H9 (cell line): ENCODE data around the gene PACSIN3. TPM values are rescaled to one million over a fixed set of nuclear protein-coding genes. Genes with fewer than 3 reads are reported as not detected.
A peak's percentile ranks its signal among the peaks of the same experiment; 100 is the strongest.

Experiments
- DNase-seq: peaks from one replicate; pipeline ENCODE4 v3.0.0-alpha.2; 2017
- H2AFZ ChIP-seq: one replicate; pipeline ENCODE4 v1.6.1; 2013; ENCODE audit warnings: mild to moderate bottlenecking, low read length, control low read depth, moderate library complexity
- H2AK5ac ChIP-seq: 2 replicates; pipeline ENCODE4 v1.6.1; 2013; ENCODE audit warnings: low read length, control low read depth, mixed read lengths; ENCODE audit not compliant: insufficient read length
- H2BK120ac ChIP-seq: one replicate; pipeline ENCODE4 v1.6.1; 2013; ENCODE audit warnings: low read depth, mild to moderate bottlenecking, low read length, control low read depth, inconsistent platforms; ENCODE audit not compliant: poor library complexity, severe bottlenecking
- H2BK12ac ChIP-seq: 2 replicates; pipeline ENCODE4 v1.6.1; 2013; ENCODE audit warnings: low read length, control low read depth, mixed read lengths, low read depth; ENCODE audit not compliant: insufficient read length
- H2BK15ac ChIP-seq: 2 replicates; pipeline ENCODE4 v1.6.1; 2013; ENCODE audit warnings: low read depth, low read length, control low read depth
- H2BK20ac ChIP-seq: one replicate; pipeline ENCODE4 v1.6.1; 2013; ENCODE audit warnings: low read depth, mild to moderate bottlenecking, low read length, control low read depth, inconsistent platforms; ENCODE audit not compliant: poor library complexity, severe bottlenecking
- H2BK5ac ChIP-seq: 2 replicates; pipeline ENCODE4 v1.6.1; 2013; ENCODE audit warnings: low read length, control low read depth, mixed read lengths; ENCODE audit not compliant: insufficient read length
- H3K14ac ChIP-seq: 2 replicates; pipeline ENCODE4 v1.6.1; 2013; ENCODE audit warnings: low read length, control low read depth; ENCODE audit not compliant: insufficient read depth
- H3K18ac ChIP-seq: 2 replicates; pipeline ENCODE4 v1.6.1; 2013; ENCODE audit warnings: low read depth, mild to moderate bottlenecking, mixed read lengths, low read length, control low read depth; ENCODE audit not compliant: insufficient read length
- H3K23ac ChIP-seq: 2 replicates; pipeline ENCODE4 v1.6.1; 2013; ENCODE audit warnings: low read length, control low read depth, mixed read lengths, low read depth; ENCODE audit not compliant: insufficient read length
- H3K23me2 ChIP-seq: 2 replicates; pipeline ENCODE4 v1.6.1; 2013; ENCODE audit warnings: low read depth, mild to moderate bottlenecking, mixed read lengths, low read length, control low read depth; ENCODE audit not compliant: insufficient read length, poor library complexity, severe bottlenecking
- H3K27ac ChIP-seq: 2 replicates; pipeline ENCODE4 v1.5.1; 2013; ENCODE audit warnings: low read length, control low read depth, mixed read lengths, low read depth; ENCODE audit not compliant: insufficient read length
- H3K27me3 ChIP-seq: 2 replicates; pipeline ENCODE4 v1.6.1; 2013; ENCODE audit warnings: low read length, control low read depth, inconsistent platforms; ENCODE audit not compliant: insufficient read depth
- H3K4ac ChIP-seq: 2 replicates; pipeline ENCODE4 v1.6.1; 2013; ENCODE audit warnings: low read depth, mild to moderate bottlenecking, control low read depth, inconsistent platforms, low read length, moderate library complexity
- H3K4me1 ChIP-seq: 2 replicates; pipeline ENCODE4 v1.6.1; 2013; ENCODE audit warnings: low read length, control low read depth, inconsistent platforms; ENCODE audit not compliant: insufficient read depth
- H3K4me2 ChIP-seq: 2 replicates; pipeline ENCODE4 v1.6.1; 2013; ENCODE audit warnings: low read length, control low read depth, mixed read lengths; ENCODE audit not compliant: insufficient read length, insufficient read depth
- H3K56ac ChIP-seq: 2 replicates; pipeline ENCODE4 v1.6.1; 2013; ENCODE audit warnings: low read depth, mild to moderate bottlenecking, mixed read lengths, low read length, control low read depth; ENCODE audit not compliant: insufficient read length
- H3K79me1 ChIP-seq: 2 replicates; pipeline ENCODE4 v1.6.1; 2013; ENCODE audit warnings: low read depth, mild to moderate bottlenecking, moderate library complexity, low read length, control low read depth, inconsistent platforms; ENCODE audit not compliant: insufficient read depth, poor library complexity, severe bottlenecking
- H3K79me2 ChIP-seq: 2 replicates; pipeline ENCODE4 v1.6.1; 2013; ENCODE audit warnings: low read length, control low read depth, inconsistent platforms; ENCODE audit not compliant: insufficient read depth
- H3K9ac ChIP-seq: 2 replicates; pipeline ENCODE4 v1.6.1; 2013; ENCODE audit warnings: low read length, control low read depth, mixed read lengths; ENCODE audit not compliant: insufficient read length; ENCODE audit errors: extremely low read depth
- H3K9me3 ChIP-seq: one replicate; pipeline ENCODE4 v1.6.1; 2013; ENCODE audit warnings: low read depth, low read length, inconsistent platforms; ENCODE audit not compliant: control insufficient read depth
- H3T11ph ChIP-seq: one replicate; pipeline ENCODE4 v1.6.1; 2013; ENCODE audit warnings: mild to moderate bottlenecking, low read length, control low read depth, inconsistent platforms
- H4K20me1 ChIP-seq: one replicate; pipeline ENCODE4 v1.6.1; 2013; ENCODE audit not compliant: control insufficient read depth, insufficient read length, insufficient read depth
- H4K5ac ChIP-seq: 2 replicates; pipeline ENCODE4 v1.6.1; 2013; ENCODE audit warnings: low read depth, mild to moderate bottlenecking, mixed read lengths, low read length, control low read depth; ENCODE audit not compliant: insufficient read length
- H4K8ac ChIP-seq: replicated peaks from 2 replicates; pipeline ENCODE4 v1.6.1; 2013; ENCODE audit warnings: low read length, control low read depth, mixed read lengths, low read depth; ENCODE audit not compliant: insufficient read length
- H4K91ac ChIP-seq: 2 replicates; pipeline ENCODE4 v1.6.1; 2013; ENCODE audit warnings: low read depth, mild to moderate bottlenecking, moderate library complexity, mixed read lengths, low read length, control low read depth; ENCODE audit not compliant: insufficient read length
- H3K27ac Mint-ChIP-seq, 3 experiments: 2 replicates in 2 of 3; 3 replicates in 1 of 3; pipeline ENCODE4 v1.8.0; 2020 to 2021; ENCODE audit warnings: mixed read lengths in 3 of 3, mild to moderate bottlenecking in 1 of 3, moderate library complexity in 1 of 3
- H3K27me3 Mint-ChIP-seq: 2 replicates; pipeline ENCODE4 v1.8.0; 2021; ENCODE audit warnings: low read depth, mild to moderate bottlenecking, moderate library complexity, mixed read lengths
- H3K36me3 Mint-ChIP-seq, 3 experiments: 2 replicates in 2 of 3; 3 replicates in 1 of 3; pipeline ENCODE4 v1.8.0; 2020 to 2021; ENCODE audit warnings: low read depth in 3 of 3, mixed read lengths in 3 of 3; ENCODE audit not compliant: insufficient read depth in 1 of 3
- H3K4me1 Mint-ChIP-seq, 2 experiments: 2 replicates each; pipeline ENCODE4 v1.8.0; 2020; ENCODE audit warnings: mixed read lengths in 2 of 2
- H3K4me3 Mint-ChIP-seq, 2 experiments: 2 replicates in 1 of 2; 3 replicates in 1 of 2; pipeline ENCODE4 v1.8.0; 2020 to 2021; ENCODE audit warnings: mild to moderate bottlenecking in 2 of 2, mixed read lengths in 2 of 2, moderate library complexity in 1 of 2
- H3K9me3 Mint-ChIP-seq, 2 experiments: 2 replicates in 1 of 2; 3 replicates in 1 of 2; pipeline ENCODE4 v1.8.0; 2020; ENCODE audit warnings: mild to moderate bottlenecking in 2 of 2, mixed read lengths in 2 of 2, moderate library complexity in 1 of 2
- CTCF ChIP-seq: fragments of 200-600 bp; sonication (generic); conservative IDR thresholded peaks from 3 replicates; pipeline ENCODE4 v1.8.0; 2021; ENCODE audit warnings: antibody characterized with exemption, mild to moderate bottlenecking
- WGBS: extraction: QIAGEN DNeasy Blood & Tissue Kit; methylation state at CpG from one replicate; pipeline ENCODE4 v1.1.7; 2013; ENCODE audit warnings: missing lambda C conversion rate, low lambda C conversion rate, mixed read lengths; ENCODE audit not compliant: insufficient read length; ENCODE audit errors: extremely low coverage; 5-methylcytosine and 5-hydroxymethylcytosine counted together
- total RNA-seq: library from RNA; stranded (reverse); gene quantifications from 2 replicates; pipeline ENCODE4 v1.2.1, GENCODE V29; 2021

PACSIN3 gene
- total RNA-seq, 1 experiment from 2014 or later = 63.0 TPM

- Mint-ChIP-seq H3K4me1 (peaks cover 10 to 14% of the 10 kb centered on the region in 2 experiments), H3K36me3 (peaks cover 0 to 3% (median 0%) of the 10 kb centered on the region in 3 experiments; a peak in 2 of 7 replicates), H3K4me3 (no peak overlapping the region), H3K27ac (peak overlapping the region in 1 of 3 experiments; percentile 44; a peak in 1 of 7 replicates), H3K9me3 (no peaks in the 10 kb centered on the region), H3K27me3 (no peaks in the 10 kb centered on the region)
- Histone ChIP-seq H3K14ac (no peak overlapping the region; the same call in 1 of the 2 replicates), H4K8ac (no peak overlapping the region), H4K5ac (no peak overlapping the region), H2BK12ac (no peak overlapping the region), H3K23me2 (no peaks in the 10 kb centered on the region), H2AK5ac (no peak overlapping the region), H2BK20ac (no peak overlapping the region), H3K79me2 (no peaks in the 10 kb centered on the region), H4K91ac (no peak overlapping the region), H2BK120ac (no peak overlapping the region), H3K56ac (no peak overlapping the region), H3K23ac (no peak overlapping the region), H3T11ph (no peak overlapping the region), H3K27me3 (no peaks in the 10 kb centered on the region), H3K4ac (no peak overlapping the region), H3K4me1 (no peaks in the 10 kb centered on the region), H4K20me1 (no peaks in the 10 kb centered on the region), H3K9me3 (no peaks in the 10 kb centered on the region), H3K27ac (no peak overlapping the region), H2BK15ac (no peak overlapping the region), H3K9ac (no peak overlapping the region), H3K79me1 (no peaks in the 10 kb centered on the region), H2BK5ac (no peak overlapping the region), H2AFZ (no peak overlapping the region), H3K4me2 (no peak overlapping the region), H3K18ac (no peak overlapping the region)
- TF ChIP-seq CTCF = no peak
- no peak for DNase-seq
- no CpG with 5 or more reads among the region's 3 CpGs for WGBS
Measured at GRCh38 chr11:47143322-47143721, 42.9 kb downstream of the PACSIN3 start.
